K562 (cell line): ENCODE measurements around the gene TARS1. TPM values are rescaled to one million over a fixed set of nuclear protein-coding genes. Genes with fewer than 3 reads are reported as not detected.

Experiments used
- ARHGAP35 ChIP-seq: fragments of 450-650 bp; IDR thresholded peaks from 2 replicates; pipeline ENCODE4 v1.6.1; 2018; ENCODE audit not compliant: partially characterized antibody
- CEBPB ChIP-seq: fragments of 450-650 bp; IDR thresholded peaks from 2 replicates; pipeline ENCODE4 v1.6.1; 2016; ENCODE audit warnings: missing genetic modification characterization, missing compliant biosample characterization
- CREBBP ChIP-seq: IDR thresholded peaks from one replicate; pipeline ENCODE4 v1.6.1; 2012; ENCODE audit warnings: low read depth, mild to moderate bottlenecking, control low read depth, inconsistent platforms, low read length
- ETV1 ChIP-seq: fragments of 450-650 bp; conservative IDR thresholded peaks from 2 replicates; pipeline ENCODE4 v1.6.1; 2016; ENCODE audit warnings: missing genetic modification characterization, control low read depth, low read depth, missing compliant biosample characterization
- HNRNPLL ChIP-seq: fragments of 200-400 bp; formaldehyde crosslinking; IDR thresholded peaks from 2 replicates; pipeline ENCODE4 v1.6.1; 2017; ENCODE audit warnings: low read length, low read depth, mild to moderate bottlenecking; ENCODE audit not compliant: poor library complexity, severe bottlenecking
- ILF3 ChIP-seq: fragments of 450-650 bp; IDR thresholded peaks from 2 replicates; pipeline ENCODE4 v1.6.1; 2018; ENCODE audit warnings: antibody characterized with exemption, mild to moderate bottlenecking, moderate library complexity, borderline replicate concordance
- MXI1 ChIP-seq: IDR thresholded peaks from 2 replicates; pipeline ENCODE4 v1.6.1; 2011; ENCODE audit warnings: low read depth, mild to moderate bottlenecking, improper control_type of control experiment, low read length
- SMARCB1 ChIP-seq: IDR thresholded peaks from 2 replicates; pipeline ENCODE4 v1.6.1; 2011; ENCODE audit warnings: improper control_type of control experiment, low read depth; ENCODE audit not compliant: insufficient read length
- WHSC1 ChIP-seq: IDR thresholded peaks from one replicate; pipeline ENCODE4 v1.6.1; 2012; ENCODE audit warnings: low read length, control low read depth, inconsistent platforms
- XRCC3 ChIP-seq: fragments of 450-650 bp; IDR thresholded peaks from 2 replicates; pipeline ENCODE4 v1.6.1; 2017; ENCODE audit warnings: mild to moderate bottlenecking, moderate library complexity
- ZBTB9 ChIP-seq: fragments of 450-650 bp; formaldehyde crosslinking; IDR thresholded peaks from 2 replicates; pipeline ENCODE4 v1.4.0; 2020; ENCODE audit warnings: mild to moderate bottlenecking, moderate library complexity
- ZFX ChIP-seq: sonication (generic); formaldehyde crosslinking; IDR thresholded peaks from 2 replicates; pipeline ENCODE4 v1.8.0; 2022; ENCODE audit warnings: mild to moderate bottlenecking, missing genetic modification reagents, moderate library complexity
- ZNF318 ChIP-seq, 2 experiments: fragments of 450-650 bp; IDR thresholded peaks; 2 replicates each; pipeline ENCODE4 v1.6.1; 2016; ENCODE audit warnings: mild to moderate bottlenecking in 2 of 2, borderline replicate concordance in 1 of 2, low read depth in 1 of 2, moderate library complexity in 1 of 2
- ZNF639 ChIP-seq, 2 experiments: fragments of 200-800 bp in 1 of 2; sonication (Bioruptor generic) in 1 of 2; sonication (generic) in 1 of 2; formaldehyde crosslinking in 1 of 2; IDR thresholded peaks in 1 of 2; conservative IDR thresholded peaks in 1 of 2; 2 replicates each; pipeline versions ENCODE4 v1.5.0 to v1.6.1; 2016 to 2020; ENCODE audit warnings: missing compliant biosample characterization in 1 of 2, missing genetic modification characterization in 1 of 2, missing genetic modification reagents in 1 of 2
- ZNF740 ChIP-seq, 3 experiments: fragments of 200-800 bp in 1 of 3; sonication (Bioruptor generic) in 1 of 3; sonication (generic) in 1 of 3; formaldehyde crosslinking in 1 of 3; IDR thresholded peaks; 2 replicates each; pipeline versions ENCODE4 v1.6.1 to v1.8.0; 2016 to 2022; ENCODE audit warnings: mild to moderate bottlenecking in 2 of 3, missing compliant biosample characterization in 2 of 3, missing genetic modification characterization in 2 of 3, missing genetic modification reagents in 1 of 3
- polyA plus RNA-seq, 8 experiments: library from polyadenylated mRNA; depleted of rRNA in 4 of 8; stranded (reverse) in 5 of 8; unstranded in 3 of 8; fragments of >200 nt; fragmentation: Nextera tagmentation in 2 of 8; fragmentation: Illumina TruSeq in 1 of 8; extraction: Ambion mirVana in 2 of 8; extraction: Trizol in 1 of 8; gene quantifications; 2 replicates each; pipeline versions ENCODE4 v1.2.1 to v1.2.3, GENCODE V29; 2011 to 2014; ENCODE audit warnings: inconsistent platforms in 1 of 8, missing spikeins in 1 of 8
- total RNA-seq, 7 experiments: library from RNA; depleted of rRNA in 6 of 7; stranded (reverse); fragments of >200 nt in 6 of 7; fragmentation: Illumina TruSeq in 2 of 7; extraction: Trizol in 2 of 7; gene quantifications; 2 replicates each; pipeline versions ENCODE4 v1.2.1 to v1.2.3, GENCODE V29; 2011 to 2021; ENCODE audit warnings: low replicate concordance in 1 of 7

The TARS1 gene
- total and polyA plus RNA-seq, 9 of the 15 experiments (the other 6 are each of a cell fraction or from before 2014, with no cell fraction given): 263 to 518 (median 439) TPM

- TF ChIP-seq ZNF318 (IDR thresholded peaks at IDR 0.05; ENCODE audit: borderline replicate concordance in 1 of 2, low read depth in 1 of 2): no peak
- TF ChIP-seq ILF3: no peak
- no peak for TF ChIP-seq MXI1
- no peak for TF ChIP-seq SMARCB1
- no peak for TF ChIP-seq ZFX (CRISPR knock-in tag)
- TF ChIP-seq ZNF740 (CRISPR knock-in tag; IDR thresholded peaks at IDR 0.05): no peak
- 0 out of 4 replicates have a peak, but pooled peaks of 1 of the 2 experiments have one; percentile 27 for TF ChIP-seq ZNF740 (tag; IDR thresholded peaks at IDR 0.05)
- TF ChIP-seq WHSC1: no peak
- TF ChIP-seq ARHGAP35: no peak
- no peak for TF ChIP-seq XRCC3
- no peak for TF ChIP-seq ZBTB9 (CRISPR knock-in tag)
- peak; percentile 24 for TF ChIP-seq HNRNPLL
- no peak for TF ChIP-seq ETV1 (tag)
- peak in 1 of 2 experiments; percentile 65; a peak in 1 of 4 replicates for TF ChIP-seq ZNF639 (CRISPR knock-in tag; conservative IDR thresholded peaks at IDR 0.05 in 1 of 2, IDR thresholded peaks at IDR 0.05 in 1 of 2)
- TF ChIP-seq CREBBP: no peak
- TF ChIP-seq CEBPB (tag): no peak
Measured at GRCh38 chr5:33474004-33474403, 33.2 kb downstream of the TARS1 start (continued).
